Chondrocyte (in vitro differentiated cells): ENCODE data around the gene AJAP1. TPM values are rescaled to one million over a fixed set of nuclear protein-coding genes. Genes with fewer than 3 reads are reported as not detected.

Experiments used
- DNase-seq: peaks from one replicate; pipeline ENCODE4 v3.0.0; 2021; ENCODE audit warnings: mixed read lengths, low spot score
- H3K27ac Mint-ChIP-seq: one replicate; pipeline ENCODE4 v1.8.0; 2021; ENCODE audit warnings: mild to moderate bottlenecking, moderate library complexity, mixed read lengths; ENCODE audit not compliant: unreplicated experiment
- H3K27me3 Mint-ChIP-seq: 2 replicates; pipeline ENCODE4 v1.8.0; 2021; ENCODE audit warnings: low read depth, mixed read lengths
- H3K36me3 Mint-ChIP-seq: 2 replicates; pipeline ENCODE4 v1.8.0; 2021; ENCODE audit warnings: low read depth, mixed read lengths
- H3K4me1 Mint-ChIP-seq: 2 replicates; pipeline ENCODE4 v1.8.0; 2021; ENCODE audit warnings: low read depth, mild to moderate bottlenecking, mixed read lengths
- H3K4me3 Mint-ChIP-seq: one replicate; pipeline ENCODE4 v1.8.0; 2021; ENCODE audit warnings: mild to moderate bottlenecking, moderate library complexity, mixed read lengths; ENCODE audit not compliant: unreplicated experiment
- H3K9me3 Mint-ChIP-seq: 2 replicates; pipeline ENCODE4 v1.8.0; 2021; ENCODE audit warnings: low read depth, mixed read lengths
- total RNA-seq: library from RNA; stranded (reverse); gene quantifications from 3 replicates; pipeline ENCODE4 v1.2.1, GENCODE V29; 2021
- TF ChIP-seq, protein P1 (sequence below): fragments of 200-600 bp; sonication (generic); IDR thresholded peaks from 2 replicates; pipeline ENCODE4 v1.5.0; 2021; ENCODE audit warnings: antibody characterized with exemption, mild to moderate bottlenecking, moderate library complexity

AJAP1 gene
- total RNA-seq, 1 donor from 2014 or later = not detected

DNA sequence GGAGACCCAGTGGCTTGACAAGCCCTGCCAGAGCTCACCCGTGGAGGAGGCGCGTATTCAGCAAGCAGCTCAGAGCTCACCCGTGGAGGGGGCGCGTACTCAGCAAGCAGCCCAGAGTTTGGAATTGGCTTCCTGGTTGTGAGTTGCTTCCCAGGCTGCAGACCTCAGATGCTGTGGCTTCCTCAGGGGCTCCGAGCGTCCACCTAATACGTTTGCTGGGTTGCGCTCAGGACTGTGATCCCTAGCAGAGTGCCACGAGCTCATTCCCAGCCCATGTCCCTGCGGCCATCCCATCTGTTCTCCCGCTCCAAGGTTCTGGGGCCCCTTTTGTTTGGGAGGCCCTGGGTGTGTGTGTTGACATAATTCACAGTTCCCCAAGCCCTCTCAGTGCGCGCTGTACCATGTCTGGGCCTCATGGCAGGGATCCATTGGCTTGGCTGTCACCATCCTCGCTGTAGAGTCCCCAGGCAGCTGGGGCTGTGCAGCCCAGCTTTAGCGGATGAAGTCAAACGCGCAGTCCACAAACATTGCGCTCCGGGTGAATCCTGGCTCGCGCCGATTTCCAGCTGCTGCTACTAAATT, 3.6 kb downstream of the AJAP1 start:
- Mint-ChIP-seq H3K4me1 (peaks cover 5% of the 10 kb centered on the region), H3K27me3 (peaks cover 45% of the 10 kb centered on the region), H3K27ac (no peak overlapping the region), H3K9me3 (no peaks in the 10 kb centered on the region), H3K36me3 (no peaks in the 10 kb centered on the region), H3K4me3 (no peak overlapping the region)
- TF ChIP-seq, protein P1, sequence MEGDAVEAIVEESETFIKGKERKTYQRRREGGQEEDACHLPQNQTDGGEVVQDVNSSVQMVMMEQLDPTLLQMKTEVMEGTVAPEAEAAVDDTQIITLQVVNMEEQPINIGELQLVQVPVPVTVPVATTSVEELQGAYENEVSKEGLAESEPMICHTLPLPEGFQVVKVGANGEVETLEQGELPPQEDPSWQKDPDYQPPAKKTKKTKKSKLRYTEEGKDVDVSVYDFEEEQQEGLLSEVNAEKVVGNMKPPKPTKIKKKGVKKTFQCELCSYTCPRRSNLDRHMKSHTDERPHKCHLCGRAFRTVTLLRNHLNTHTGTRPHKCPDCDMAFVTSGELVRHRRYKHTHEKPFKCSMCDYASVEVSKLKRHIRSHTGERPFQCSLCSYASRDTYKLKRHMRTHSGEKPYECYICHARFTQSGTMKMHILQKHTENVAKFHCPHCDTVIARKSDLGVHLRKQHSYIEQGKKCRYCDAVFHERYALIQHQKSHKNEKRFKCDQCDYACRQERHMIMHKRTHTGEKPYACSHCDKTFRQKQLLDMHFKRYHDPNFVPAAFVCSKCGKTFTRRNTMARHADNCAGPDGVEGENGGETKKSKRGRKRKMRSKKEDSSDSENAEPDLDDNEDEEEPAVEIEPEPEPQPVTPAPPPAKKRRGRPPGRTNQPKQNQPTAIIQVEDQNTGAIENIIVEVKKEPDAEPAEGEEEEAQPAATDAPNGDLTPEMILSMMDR = no peak
- no peak for DNase-seq

DNA sequence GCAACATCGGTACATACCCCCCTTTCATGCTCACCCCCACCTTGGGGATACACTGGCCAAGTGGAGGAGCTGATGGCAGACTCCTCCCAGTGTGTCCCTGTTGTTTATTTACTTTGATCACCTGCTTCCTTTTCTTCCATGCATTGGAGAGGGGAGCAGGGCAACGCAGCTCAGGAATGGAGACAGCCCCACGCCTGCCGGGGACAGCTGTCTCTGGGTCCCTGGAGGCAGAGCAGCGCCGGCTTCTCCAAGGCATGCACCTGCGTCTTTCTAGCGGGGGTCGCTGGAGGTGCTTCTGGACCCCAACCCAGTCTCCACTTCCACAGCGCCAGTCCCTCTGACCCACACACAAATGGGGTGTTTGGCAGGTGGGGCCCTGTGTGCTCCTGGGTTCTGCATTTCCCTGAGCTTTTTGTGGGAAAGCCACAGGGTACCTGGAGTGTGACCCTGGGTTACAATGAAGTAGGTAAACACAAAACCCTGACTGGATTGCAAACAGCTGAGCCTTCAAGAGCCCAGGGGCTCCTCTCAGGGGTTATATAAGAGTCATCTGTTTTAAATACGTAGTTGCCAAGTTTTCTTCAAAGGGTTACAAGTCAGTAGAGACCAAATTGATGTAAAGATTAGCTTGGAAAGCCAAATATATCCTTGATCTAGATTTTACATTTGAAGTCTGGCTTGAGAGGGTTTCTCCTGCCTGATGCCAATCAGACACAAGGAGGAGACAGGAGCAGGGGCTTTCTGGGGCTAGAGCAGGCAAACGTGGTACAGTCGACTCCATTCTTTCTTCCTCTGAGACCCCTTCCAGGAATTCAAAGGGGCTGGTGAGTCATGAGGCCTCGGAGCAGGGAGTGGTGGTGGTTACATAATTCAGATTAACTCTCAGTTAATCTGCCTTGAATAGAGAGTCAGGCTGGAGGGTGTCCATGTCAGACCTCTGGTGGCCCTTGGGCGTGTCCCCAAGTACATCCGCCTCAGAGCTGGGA, 4.5 kb downstream of the AJAP1 start:
- no peaks in the 10 kb centered on the region for H3K9me3 Mint-ChIP-seq
- H3K4me1 Mint-ChIP-seq = peaks cover 5% of the 10 kb centered on the region
- TF ChIP-seq, protein P1 = no peak
- H3K27ac Mint-ChIP-seq = no peak overlapping the region
- H3K27me3 Mint-ChIP-seq = peaks cover 41% of the 10 kb centered on the region
- no peaks in the 10 kb centered on the region for H3K36me3 Mint-ChIP-seq
- DNase-seq = no peak
- no peak overlapping the region for H3K4me3 Mint-ChIP-seq

GRCh38 chr1:4660917-4661594, 6.6 kb downstream of the AJAP1 start:
- no peak overlapping the region for H3K4me3 Mint-ChIP-seq
- TF ChIP-seq, protein P1 = no peak
- no peak for DNase-seq
- no peaks in the 10 kb centered on the region for H3K9me3 Mint-ChIP-seq
- no peak overlapping the region for H3K27ac Mint-ChIP-seq
- peaks cover 41% of the 10 kb centered on the region for H3K27me3 Mint-ChIP-seq
- H3K4me1 Mint-ChIP-seq = peaks cover 5% of the 10 kb centered on the region
- H3K36me3 Mint-ChIP-seq = no peaks in the 10 kb centered on the region

DNA sequence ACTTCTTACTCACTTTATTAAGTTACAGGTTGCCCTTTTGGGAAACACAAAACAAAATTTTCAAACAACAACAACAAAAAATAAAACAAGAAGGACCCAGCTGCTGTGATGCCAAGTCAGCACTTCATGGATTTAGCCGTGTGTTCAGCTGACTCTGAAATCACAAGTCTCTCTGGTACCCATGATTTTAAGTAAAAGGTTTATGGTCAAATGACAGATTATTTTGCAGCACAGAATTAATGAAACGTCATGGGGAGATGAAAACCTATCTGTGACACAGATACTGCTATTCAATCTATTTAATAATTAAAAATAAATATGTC, 7.1 kb downstream of the AJAP1 start:
- no peaks in the 10 kb centered on the region for H3K9me3 Mint-ChIP-seq
- H3K4me3 Mint-ChIP-seq = no peak overlapping the region

GRCh38 chr1:4662168-4662567, 7.8 kb downstream of the AJAP1 start:
- Mint-ChIP-seq H3K27ac (no peak overlapping the region), H3K36me3 (no peaks in the 10 kb centered on the region), H3K4me1 (no peaks in the 10 kb centered on the region), H3K4me3 (no peak overlapping the region), H3K9me3 (no peaks in the 10 kb centered on the region), H3K27me3 (peaks cover 30% of the 10 kb centered on the region)
- TF ChIP-seq, protein P1 = no peak
- DNase-seq = no peak

More for the DNA sequence above, 7.1 kb downstream of the AJAP1 start:
- DNase-seq = no peak
- TF ChIP-seq, protein P1 = no peak
- Mint-ChIP-seq H3K4me1 (peaks cover under 1% of the 10 kb centered on the region), H3K27ac (no peak overlapping the region), H3K27me3 (peaks cover 36% of the 10 kb centered on the region), H3K36me3 (no peaks in the 10 kb centered on the region)
